ENCODE measurements around the gene TNFRSF8. TPM values are rescaled to one million over a fixed set of nuclear protein-coding genes. Genes with fewer than 3 reads are reported as not detected.

The TNFRSF8 gene
- polyA plus RNA-seq, 1 of the 3 experiments (the other 2 are of a cell fraction) = 0.07 TPM

DNA sequence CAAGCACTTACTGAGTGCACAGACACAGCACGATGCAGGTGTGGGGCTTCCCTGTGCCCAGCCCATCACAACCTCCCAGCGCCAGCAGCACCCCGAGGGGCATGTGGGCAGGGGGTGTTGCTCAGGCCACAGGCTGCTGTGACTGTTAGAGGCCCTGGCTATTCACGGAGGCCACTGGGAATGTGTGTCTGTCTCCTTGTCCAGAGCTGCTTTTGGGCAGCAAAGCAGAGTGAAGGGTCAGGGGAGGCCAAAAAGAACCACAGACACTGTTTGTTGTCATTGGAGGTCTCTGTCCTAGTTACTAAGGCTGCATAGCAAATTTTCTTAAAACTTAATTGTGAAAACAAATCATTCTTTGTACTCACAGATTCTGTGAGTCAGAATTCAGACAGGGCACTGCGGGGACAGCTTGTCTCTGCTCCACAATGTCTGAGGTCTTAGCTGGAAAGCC lies 49.6 kb downstream of the TNFRSF8 start:
- no peak overlapping the region for H3K4me2 ChIP-seq
- H3K27me3 ChIP-seq (ENCODE audit: insufficient read depth) = no peaks in the 10 kb centered on the region
- no peaks in the 10 kb centered on the region for H3K9me2 ChIP-seq
- no peaks in the 10 kb centered on the region for H3K36me3 ChIP-seq (replicated peaks in 1 of 2; ENCODE audit: control insufficient read depth in 1 of 2, insufficient read depth in 2 of 2, low read length in 1 of 2)
- H3F3A ChIP-seq (replicated peaks; ENCODE audit: insufficient read depth) = no peaks in the 10 kb centered on the region
- ChIA-PET CTCF (interaction anchor here (4.9 kb wide), 1 partner anchor 12 kb away, joined by 55 read pairs; no protein-coding TSS in a partner anchor), POLR2A (no interaction called here)
- H2AFZ ChIP-seq (ENCODE audit: low read depth) = no peak overlapping the region
- H3K9me3 ChIP-seq = no peaks in the 10 kb centered on the region
- no peak for DNase-seq
- H3K9ac ChIP-seq = no peak overlapping the region
- H3K4me3 ChIP-seq (ENCODE audit: low read depth in 2 of 2, low read length in 1 of 2) = no peak overlapping the region
- TF ChIP-seq ELF1 (IDR thresholded peaks at IDR 0.05) = no peak
- TF ChIP-seq, protein P1, sequence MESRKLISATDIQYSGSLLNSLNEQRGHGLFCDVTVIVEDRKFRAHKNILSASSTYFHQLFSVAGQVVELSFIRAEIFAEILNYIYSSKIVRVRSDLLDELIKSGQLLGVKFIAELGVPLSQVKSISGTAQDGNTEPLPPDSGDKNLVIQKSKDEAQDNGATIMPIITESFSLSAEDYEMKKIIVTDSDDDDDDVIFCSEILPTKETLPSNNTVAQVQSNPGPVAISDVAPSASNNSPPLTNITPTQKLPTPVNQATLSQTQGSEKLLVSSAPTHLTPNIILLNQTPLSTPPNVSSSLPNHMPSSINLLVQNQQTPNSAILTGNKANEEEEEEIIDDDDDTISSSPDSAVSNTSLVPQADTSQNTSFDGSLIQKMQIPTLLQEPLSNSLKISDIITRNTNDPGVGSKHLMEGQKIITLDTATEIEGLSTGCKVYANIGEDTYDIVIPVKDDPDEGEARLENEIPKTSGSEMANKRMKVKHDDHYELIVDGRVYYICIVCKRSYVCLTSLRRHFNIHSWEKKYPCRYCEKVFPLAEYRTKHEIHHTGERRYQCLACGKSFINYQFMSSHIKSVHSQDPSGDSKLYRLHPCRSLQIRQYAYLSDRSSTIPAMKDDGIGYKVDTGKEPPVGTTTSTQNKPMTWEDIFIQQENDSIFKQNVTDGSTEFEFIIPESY (IDR thresholded peaks at IDR 0.05; ENCODE audit: borderline replicate concordance, low read depth) = no peak
- no peak for TF ChIP-seq FOXM1 (IDR thresholded peaks at IDR 0.05; ENCODE audit: low read depth)
- TF ChIP-seq, protein P2, sequence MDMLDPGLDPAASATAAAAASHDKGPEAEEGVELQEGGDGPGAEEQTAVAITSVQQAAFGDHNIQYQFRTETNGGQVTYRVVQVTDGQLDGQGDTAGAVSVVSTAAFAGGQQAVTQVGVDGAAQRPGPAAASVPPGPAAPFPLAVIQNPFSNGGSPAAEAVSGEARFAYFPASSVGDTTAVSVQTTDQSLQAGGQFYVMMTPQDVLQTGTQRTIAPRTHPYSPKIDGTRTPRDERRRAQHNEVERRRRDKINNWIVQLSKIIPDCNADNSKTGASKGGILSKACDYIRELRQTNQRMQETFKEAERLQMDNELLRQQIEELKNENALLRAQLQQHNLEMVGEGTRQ (IDR thresholded peaks at IDR 0.05; ENCODE audit: borderline replicate concordance, low read depth, low read length) = no peak
- H4K20me1 ChIP-seq (ENCODE audit: insufficient read depth) = no peaks in the 10 kb centered on the region
- H3K4me1 ChIP-seq (ENCODE audit: control insufficient read depth in 1 of 2, insufficient read depth in 2 of 2, low read depth in 1 of 2, low read length in 1 of 2) = no peaks in the 10 kb centered on the region
- 58% methylated on average over 5 of the region's 5 CpGs for WGBS (ENCODE audit: low lambda C conversion rate)
- no peak overlapping the region for H3K27ac ChIP-seq (ENCODE audit: low read depth in 2 of 2, low read length in 1 of 2)
- no peaks in the 10 kb centered on the region for H3K79me2 ChIP-seq (ENCODE audit: insufficient read depth)

DNA sequence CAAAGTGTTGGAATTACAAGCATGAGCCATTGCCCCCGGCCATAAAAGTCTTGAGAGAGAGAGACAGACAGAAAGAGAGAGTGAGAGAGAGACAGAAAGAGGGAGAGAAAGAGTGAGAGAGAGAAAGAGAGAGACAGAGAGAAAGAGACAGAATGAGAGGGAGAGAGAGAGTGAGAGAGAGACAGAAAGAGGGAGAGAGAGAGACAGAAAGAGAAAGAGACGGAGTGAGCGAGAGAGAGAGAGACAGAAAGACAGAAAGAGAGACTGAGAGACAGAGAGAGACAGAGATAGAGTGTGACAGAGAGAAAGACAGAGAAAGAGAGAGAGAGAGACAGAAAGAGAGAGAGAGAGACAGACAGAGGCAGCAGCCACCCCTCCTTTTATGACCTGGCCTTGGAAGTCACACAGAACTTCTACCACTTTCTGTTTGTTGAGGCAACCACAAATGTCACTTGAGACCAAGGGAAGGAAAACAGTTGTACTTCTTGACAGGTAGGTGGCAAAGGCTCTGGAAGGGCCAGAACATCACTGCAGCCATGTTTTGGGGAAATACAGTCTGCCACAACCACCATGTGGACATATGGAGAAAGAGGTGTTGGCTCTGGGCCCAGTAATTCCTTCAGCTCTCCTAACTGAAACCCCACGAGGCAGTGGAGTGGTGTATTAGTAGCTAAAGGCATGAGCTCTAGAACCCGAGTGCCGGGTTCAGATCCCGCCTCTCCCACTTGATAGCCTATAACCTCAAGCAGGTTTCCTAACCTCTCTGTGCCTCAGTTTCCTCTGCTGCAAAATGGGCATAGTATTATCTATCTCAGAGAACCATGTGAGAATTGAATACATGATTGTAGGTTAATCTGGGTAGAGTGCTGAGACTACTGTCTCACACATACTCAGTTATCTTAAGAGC lies 50.6 kb downstream of the TNFRSF8 start:
- Histone ChIP-seq H3K27ac (ENCODE audit: low read depth in 2 of 2, low read length in 1 of 2) (no peak overlapping the region), H3K4me2 (no peak overlapping the region), H3K9ac (no peak overlapping the region), H4K20me1 (ENCODE audit: insufficient read depth) (no peaks in the 10 kb centered on the region), H3K9me3 (no peaks in the 10 kb centered on the region), H3K4me1 (ENCODE audit: control insufficient read depth in 1 of 2, insufficient read depth in 2 of 2, low read depth in 1 of 2, low read length in 1 of 2) (no peaks in the 10 kb centered on the region), H3K79me2 (ENCODE audit: insufficient read depth) (no peaks in the 10 kb centered on the region), H2AFZ (ENCODE audit: low read depth) (no peak overlapping the region), H3K27me3 (ENCODE audit: insufficient read depth) (no peaks in the 10 kb centered on the region), H3K36me3 (replicated peaks in 1 of 2; ENCODE audit: control insufficient read depth in 1 of 2, insufficient read depth in 2 of 2, low read length in 1 of 2) (no peaks in the 10 kb centered on the region), H3K4me3 (ENCODE audit: low read depth in 2 of 2, low read length in 1 of 2) (no peak overlapping the region), H3K9me2 (no peaks in the 10 kb centered on the region), H3F3A (replicated peaks; ENCODE audit: insufficient read depth) (no peaks in the 10 kb centered on the region)
- CTCF ChIA-PET = interaction anchor here (0.7 to 2.3 kb wide), 2 partner anchors 11 to 21 kb away, joined by 3 to 31 read pairs; no protein-coding TSS in a partner anchor
- 62% methylated on average over 4 of the region's 7 CpGs for WGBS (ENCODE audit: low lambda C conversion rate)
- no peak for DNase-seq
- POLR2A ChIA-PET = no interaction called here
- no peak for TF ChIP-seq FOXJ3 (CRISPR knock-in tag; IDR thresholded peaks at IDR 0.05)
- TF ChIP-seq ELF1 (IDR thresholded peaks at IDR 0.05) = no peak
- TF ChIP-seq, protein P2 (IDR thresholded peaks at IDR 0.05; ENCODE audit: borderline replicate concordance, low read depth, low read length) = no peak
- no peak for TF ChIP-seq POLR2AphosphoS5 (IDR thresholded peaks at IDR 0.05; ENCODE audit: low read depth, low read length)
- TF ChIP-seq, protein P3, sequence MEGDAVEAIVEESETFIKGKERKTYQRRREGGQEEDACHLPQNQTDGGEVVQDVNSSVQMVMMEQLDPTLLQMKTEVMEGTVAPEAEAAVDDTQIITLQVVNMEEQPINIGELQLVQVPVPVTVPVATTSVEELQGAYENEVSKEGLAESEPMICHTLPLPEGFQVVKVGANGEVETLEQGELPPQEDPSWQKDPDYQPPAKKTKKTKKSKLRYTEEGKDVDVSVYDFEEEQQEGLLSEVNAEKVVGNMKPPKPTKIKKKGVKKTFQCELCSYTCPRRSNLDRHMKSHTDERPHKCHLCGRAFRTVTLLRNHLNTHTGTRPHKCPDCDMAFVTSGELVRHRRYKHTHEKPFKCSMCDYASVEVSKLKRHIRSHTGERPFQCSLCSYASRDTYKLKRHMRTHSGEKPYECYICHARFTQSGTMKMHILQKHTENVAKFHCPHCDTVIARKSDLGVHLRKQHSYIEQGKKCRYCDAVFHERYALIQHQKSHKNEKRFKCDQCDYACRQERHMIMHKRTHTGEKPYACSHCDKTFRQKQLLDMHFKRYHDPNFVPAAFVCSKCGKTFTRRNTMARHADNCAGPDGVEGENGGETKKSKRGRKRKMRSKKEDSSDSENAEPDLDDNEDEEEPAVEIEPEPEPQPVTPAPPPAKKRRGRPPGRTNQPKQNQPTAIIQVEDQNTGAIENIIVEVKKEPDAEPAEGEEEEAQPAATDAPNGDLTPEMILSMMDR (IDR thresholded peaks at IDR 0.05) = no peak
- TF ChIP-seq YY1 (IDR thresholded peaks at IDR 0.05; ENCODE audit: low read depth) = no peak
- TF ChIP-seq CHD2 (IDR thresholded peaks at IDR 0.05; ENCODE audit: low read length, partially characterized antibody) = no peak
- no peak for TF ChIP-seq GABPA (IDR thresholded peaks at IDR 0.05; ENCODE audit: low read depth)
- TF ChIP-seq, protein P4, sequence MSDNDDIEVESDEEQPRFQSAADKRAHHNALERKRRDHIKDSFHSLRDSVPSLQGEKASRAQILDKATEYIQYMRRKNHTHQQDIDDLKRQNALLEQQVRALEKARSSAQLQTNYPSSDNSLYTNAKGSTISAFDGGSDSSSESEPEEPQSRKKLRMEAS (IDR thresholded peaks at IDR 0.05; ENCODE audit: low read depth) = no peak
- TF ChIP-seq NFIC (IDR thresholded peaks at IDR 0.05; ENCODE audit: borderline replicate concordance) = no peak
- no peak for TF ChIP-seq RXRA (IDR thresholded peaks at IDR 0.05; ENCODE audit: borderline replicate concordance, low read depth)
- TF ChIP-seq, protein P1 (IDR thresholded peaks at IDR 0.05; ENCODE audit: borderline replicate concordance, low read depth) = no peak
- no peak for TF ChIP-seq RCOR1 (IDR thresholded peaks at IDR 0.05; ENCODE audit: low read length)
- TF ChIP-seq TEAD4 (IDR thresholded peaks at IDR 0.05; ENCODE audit: borderline replicate concordance, insufficient read depth) = no peak
- no peak for TF ChIP-seq JUND (IDR thresholded peaks at IDR 0.05)
- TF ChIP-seq MEF2A (IDR thresholded peaks at IDR 0.05; ENCODE audit: borderline replicate concordance, low read depth) = no peak
- TF ChIP-seq FOXM1 (IDR thresholded peaks at IDR 0.05; ENCODE audit: low read depth) = no peak
